ENCODE measurements around the gene POPDC2. TPM values are rescaled to one million over a fixed set of nuclear protein-coding genes. Genes with fewer than 3 reads are reported as not detected.

Gene POPDC2
- total RNA-seq, 1 experiment from 2014 or later: 0.15 TPM

DNA sequence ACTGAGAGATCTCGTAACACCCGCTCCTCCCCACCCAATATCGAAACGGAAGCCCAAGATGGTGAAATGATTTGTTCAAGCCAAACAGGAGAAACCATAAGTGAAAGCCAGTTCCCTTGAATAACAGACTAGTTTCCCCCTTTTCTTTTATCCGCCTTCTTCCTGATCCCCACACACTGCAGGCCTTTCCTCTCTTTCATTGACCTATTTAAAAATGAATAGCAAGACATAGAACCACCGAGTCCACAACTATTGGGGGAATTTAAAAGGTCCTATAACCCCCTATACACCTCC lies 17.2 kb upstream of the POPDC2 start:
- intact Hi-C loops (cut with micrococcal nuclease; ENCODE audit: unreplicated experiment): no loop called here
- in situ Hi-C loops (cut with HindIII; ENCODE audit: low pct_unique_long_range_greater_than_20kb, low sequenced_read_pairs): no loop called here
- Histone ChIP-seq H3K9me3 (ENCODE audit: control insufficient read depth, insufficient read depth, low read depth, low read length) (no peaks in the 10 kb centered on the region), H3K4me1 (ENCODE audit: control insufficient read depth, insufficient read depth, low read length) (peaks cover 13% of the 10 kb centered on the region), H3K36me3 (ENCODE audit: control insufficient read depth, insufficient read depth, low read length) (peaks cover 8% of the 10 kb centered on the region), H3K27ac (ENCODE audit: low read length) (peak overlapping the region; percentile 98), H3K4me3 (ENCODE audit: low read depth in 2 of 2, low read length in 2 of 2) (peak overlapping the region; percentile 76 to 78), H3K27me3 (ENCODE audit: control insufficient read depth, insufficient read depth, low read length) (no peaks in the 10 kb centered on the region)
- no peak for ATAC-seq
- POLR2A ChIA-PET: no interaction called here
- TF ChIP-seq SIN3A (IDR thresholded peaks at IDR 0.05; ENCODE audit: borderline replicate concordance, insufficient read depth, low read depth, low read length) (no peak), REST (IDR thresholded peaks at IDR 0.05; ENCODE audit: insufficient read depth in 1 of 2, low read depth in 2 of 2, low read length in 1 of 2) (no peak)
- TF ChIP-seq, protein P1, sequence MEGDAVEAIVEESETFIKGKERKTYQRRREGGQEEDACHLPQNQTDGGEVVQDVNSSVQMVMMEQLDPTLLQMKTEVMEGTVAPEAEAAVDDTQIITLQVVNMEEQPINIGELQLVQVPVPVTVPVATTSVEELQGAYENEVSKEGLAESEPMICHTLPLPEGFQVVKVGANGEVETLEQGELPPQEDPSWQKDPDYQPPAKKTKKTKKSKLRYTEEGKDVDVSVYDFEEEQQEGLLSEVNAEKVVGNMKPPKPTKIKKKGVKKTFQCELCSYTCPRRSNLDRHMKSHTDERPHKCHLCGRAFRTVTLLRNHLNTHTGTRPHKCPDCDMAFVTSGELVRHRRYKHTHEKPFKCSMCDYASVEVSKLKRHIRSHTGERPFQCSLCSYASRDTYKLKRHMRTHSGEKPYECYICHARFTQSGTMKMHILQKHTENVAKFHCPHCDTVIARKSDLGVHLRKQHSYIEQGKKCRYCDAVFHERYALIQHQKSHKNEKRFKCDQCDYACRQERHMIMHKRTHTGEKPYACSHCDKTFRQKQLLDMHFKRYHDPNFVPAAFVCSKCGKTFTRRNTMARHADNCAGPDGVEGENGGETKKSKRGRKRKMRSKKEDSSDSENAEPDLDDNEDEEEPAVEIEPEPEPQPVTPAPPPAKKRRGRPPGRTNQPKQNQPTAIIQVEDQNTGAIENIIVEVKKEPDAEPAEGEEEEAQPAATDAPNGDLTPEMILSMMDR (IDR thresholded peaks at IDR 0.05): no peak
- CTCF ChIA-PET: no interaction called here
- DNase-seq (ENCODE audit: low read depth, low spot score): no peak
- TSS peak; percentile 92 for BruUV-seq (replicated peaks)

- ChIA-PET CTCF (no interaction called here), POLR2A (interaction anchor here (0.7 kb wide), 1 partner anchor 1091 kb away, joined by 6 read pairs; no protein-coding TSS in a partner anchor)
- Histone ChIP-seq H3K27ac (ENCODE audit: low read length) (peak within 1 kb of the TSS; percentile 98), H3K9me3 (ENCODE audit: control insufficient read depth, insufficient read depth, low read depth, low read length) (no peaks in the 10 kb centered on the region), H3K27me3 (ENCODE audit: control insufficient read depth, insufficient read depth, low read length) (no peaks in the 10 kb centered on the region), H3K4me1 (ENCODE audit: control insufficient read depth, insufficient read depth, low read length) (peaks cover 13% of the 10 kb centered on the region), H3K36me3 (ENCODE audit: control insufficient read depth, insufficient read depth, low read length) (peaks cover 14% of the 10 kb centered on the region), H3K4me3 (ENCODE audit: low read depth in 2 of 2, low read length in 2 of 2) (peak within 1 kb of the TSS; percentile 76 to 78)
- intact Hi-C loops (cut with micrococcal nuclease; ENCODE audit: unreplicated experiment): no loop called here
- in situ Hi-C loops (cut with HindIII; ENCODE audit: low pct_unique_long_range_greater_than_20kb, low sequenced_read_pairs): no loop called here
- TF ChIP-seq POLR2AphosphoS5 (IDR thresholded peaks at IDR 0.05; ENCODE audit: low read depth, low read length) (0 out of 2 replicates have a peak, but pooled peaks have one; percentile 65), TCF7L2 (IDR thresholded peaks at IDR 0.05; ENCODE audit: low read depth, low read length) (no peak), SIN3A (IDR thresholded peaks at IDR 0.05; ENCODE audit: borderline replicate concordance, insufficient read depth, low read depth, low read length) (0 out of 2 replicates have a peak, but pooled peaks have one; percentile 69), REST (IDR thresholded peaks at IDR 0.05; ENCODE audit: insufficient read depth in 1 of 2, low read depth in 2 of 2, low read length in 1 of 2) (no peak)
- TF ChIP-seq, protein P1 (IDR thresholded peaks at IDR 0.05): no peak
- peak; percentile 84 for DNase-seq (ENCODE audit: low read depth, low spot score)
- no TSS peak for BruUV-seq (replicated peaks)
- peak; percentile 96 for ATAC-seq
Observed at GRCh38 chr3:119676771-119677640, 16.6 kb upstream of the POPDC2 start, which contains the start of gene COX17. TSS of gene COX17 (minus strand) at chr3:119677406. CDS start at chr3:119677310, 96 bp downstream.

All from Panc1 (cell line).